Measurements from ENCODE around the gene ALDH3B1.

- TF ChIP-seq CTCF (IDR thresholded peaks at IDR 0.05) (no peak), REST (IDR thresholded peaks at IDR 0.05; ENCODE audit: insufficient read depth in 1 of 2, low read depth in 2 of 2, low read length in 1 of 2) (no peak), SIN3A (IDR thresholded peaks at IDR 0.05; ENCODE audit: borderline replicate concordance, insufficient read depth, low read depth, low read length) (no peak), POLR2AphosphoS5 (IDR thresholded peaks at IDR 0.05; ENCODE audit: low read depth, low read length) (no peak)
Measured at GRCh38 chr11:68067991-68068390, 57.9 kb downstream of the ALDH3B1 start.

All from Panc1 (cell line).